ENCODE data around the gene CACNA1S.

Gene CACNA1S

GRCh38 chr1:201060586-201060985 lies 51.6 kb downstream of the CACNA1S start:
- no peak for DNase-seq

- DNase-seq: no peak
Observed at GRCh38 chr1:201059871-201060555, 52.2 kb downstream of the CACNA1S start.

GRCh38 chr1:201059401-201059800 lies 52.8 kb downstream of the CACNA1S start:
- DNase-seq: no peak

GRCh38 chr1:201054091-201054543 lies 58.1 kb downstream of the CACNA1S start:
- DNase-seq: no peak

GRCh38 chr1:201053155-201053860 lies 58.9 kb downstream of the CACNA1S start:
- no peak for DNase-seq

GRCh38 chr1:201051399-201051798 lies 60.8 kb downstream of the CACNA1S start:
- no peak for DNase-seq

- no peak for DNase-seq
Observed at GRCh38 chr1:201050515-201051277, 61.5 kb downstream of the CACNA1S start.

GRCh38 chr1:201049248-201049831 lies 62.9 kb downstream of the CACNA1S start:
- DNase-seq: no peak

- DNase-seq: no peak
Observed at GRCh38 chr1:201048521-201048920, 63.7 kb downstream of the CACNA1S start.

- no peak for DNase-seq
Observed at GRCh38 chr1:201044119-201044518, 68.1 kb downstream of the CACNA1S start.

- no peak for DNase-seq
Observed at GRCh38 chr1:201042779-201043461, 69.3 kb downstream of the CACNA1S start.

- no peak for DNase-seq
Observed at GRCh38 chr1:201041011-201041410, 71.2 kb downstream of the CACNA1S start.

GRCh38 chr1:201039876-201040275 lies 72.3 kb downstream of the CACNA1S start:
- DNase-seq: no peak

GRCh38 chr1:201039418-201039817 lies 72.8 kb downstream of the CACNA1S start:
- DNase-seq: no peak

GRCh38 chr1:201038186-201038876 lies 73.9 kb downstream of the CACNA1S start:
- no peak for DNase-seq

- no peak for DNase-seq
Observed at GRCh38 chr1:201036188-201036842, 75.9 kb downstream of the CACNA1S start.

GRCh38 chr1:201034671-201035070 lies 77.6 kb downstream of the CACNA1S start:
- DNase-seq: no peak

- DNase-seq: no peak
Observed at GRCh38 chr1:201032408-201032807, 79.8 kb downstream of the CACNA1S start.

- DNase-seq: no peak
Observed at GRCh38 chr1:201028461-201028889, 83.8 kb downstream of the CACNA1S start.

GRCh38 chr1:201026836-201027235 lies 85.4 kb downstream of the CACNA1S start:
- DNase-seq: no peak

- DNase-seq: no peak
Observed at GRCh38 chr1:201026234-201026633, 86.0 kb downstream of the CACNA1S start.
